ENCODE results near the gene PDE9A.

PDE9A gene

GRCh38 chr21:42756580-42757250 is 103.3 kb downstream of the PDE9A start:
- no peak for TF ChIP-seq EZH2 (optimal IDR thresholded peaks at IDR 0.05; ENCODE audit: low read depth, low read length)
- TF ChIP-seq, protein P1, sequence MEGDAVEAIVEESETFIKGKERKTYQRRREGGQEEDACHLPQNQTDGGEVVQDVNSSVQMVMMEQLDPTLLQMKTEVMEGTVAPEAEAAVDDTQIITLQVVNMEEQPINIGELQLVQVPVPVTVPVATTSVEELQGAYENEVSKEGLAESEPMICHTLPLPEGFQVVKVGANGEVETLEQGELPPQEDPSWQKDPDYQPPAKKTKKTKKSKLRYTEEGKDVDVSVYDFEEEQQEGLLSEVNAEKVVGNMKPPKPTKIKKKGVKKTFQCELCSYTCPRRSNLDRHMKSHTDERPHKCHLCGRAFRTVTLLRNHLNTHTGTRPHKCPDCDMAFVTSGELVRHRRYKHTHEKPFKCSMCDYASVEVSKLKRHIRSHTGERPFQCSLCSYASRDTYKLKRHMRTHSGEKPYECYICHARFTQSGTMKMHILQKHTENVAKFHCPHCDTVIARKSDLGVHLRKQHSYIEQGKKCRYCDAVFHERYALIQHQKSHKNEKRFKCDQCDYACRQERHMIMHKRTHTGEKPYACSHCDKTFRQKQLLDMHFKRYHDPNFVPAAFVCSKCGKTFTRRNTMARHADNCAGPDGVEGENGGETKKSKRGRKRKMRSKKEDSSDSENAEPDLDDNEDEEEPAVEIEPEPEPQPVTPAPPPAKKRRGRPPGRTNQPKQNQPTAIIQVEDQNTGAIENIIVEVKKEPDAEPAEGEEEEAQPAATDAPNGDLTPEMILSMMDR (IDR thresholded peaks at IDR 0.05; ENCODE audit: low read length) = no peak
- no peak for TF ChIP-seq EZH2phosphoT487 (IDR thresholded peaks at IDR 0.05; ENCODE audit: low read length)
- no peak overlapping the region for H3K27ac ChIP-seq (ENCODE audit: low read length)
- H4K20me1 ChIP-seq (ENCODE audit: insufficient read depth, low read length) = no peaks in the 10 kb centered on the region
- no peak for DNase-seq
- H3K9ac ChIP-seq (ENCODE audit: low read length) = no peak overlapping the region
- no peaks in the 10 kb centered on the region for H3F3A ChIP-seq (ENCODE audit: insufficient read depth, low read length)
- H3K9me2 ChIP-seq (replicated peaks; ENCODE audit: insufficient read depth, low read length) = no peaks in the 10 kb centered on the region
- H3K4me1 ChIP-seq (ENCODE audit: low read length) = no peaks in the 10 kb centered on the region
- no peaks in the 10 kb centered on the region for H3K9me3 ChIP-seq (replicated peaks; ENCODE audit: insufficient read depth, low read length)
- H3K27me3 ChIP-seq (replicated peaks; ENCODE audit: insufficient read depth, low read length) = peaks cover 100% of the 10 kb centered on the region
- no peak overlapping the region for H3K4me2 ChIP-seq (ENCODE audit: low read depth, low read length)
- no peaks in the 10 kb centered on the region for H3K79me2 ChIP-seq (ENCODE audit: low read length)
- H2AFZ ChIP-seq (ENCODE audit: low read length) = no peak overlapping the region
- H3K4me3 ChIP-seq (ENCODE audit: low read length) = no peak overlapping the region
- H3K36me3 ChIP-seq (replicated peaks; ENCODE audit: insufficient read depth, low read length) = no peaks in the 10 kb centered on the region

- Histone ChIP-seq H3K4me2 (ENCODE audit: low read depth, low read length) (no peak overlapping the region), H3F3A (ENCODE audit: insufficient read depth, low read length) (no peaks in the 10 kb centered on the region), H3K9ac (ENCODE audit: low read length) (no peak overlapping the region), H3K4me3 (ENCODE audit: low read length) (no peak overlapping the region), H3K9me2 (replicated peaks; ENCODE audit: insufficient read depth, low read length) (no peaks in the 10 kb centered on the region), H3K9me3 (replicated peaks; ENCODE audit: insufficient read depth, low read length) (no peaks in the 10 kb centered on the region), H3K4me1 (ENCODE audit: low read length) (no peaks in the 10 kb centered on the region), H2AFZ (ENCODE audit: low read length) (no peak overlapping the region), H3K27me3 (replicated peaks; ENCODE audit: insufficient read depth, low read length) (peaks cover 100% of the 10 kb centered on the region), H3K27ac (ENCODE audit: low read length) (no peak overlapping the region), H4K20me1 (ENCODE audit: insufficient read depth, low read length) (no peaks in the 10 kb centered on the region), H3K36me3 (replicated peaks; ENCODE audit: insufficient read depth, low read length) (no peaks in the 10 kb centered on the region), H3K79me2 (ENCODE audit: low read length) (no peaks in the 10 kb centered on the region)
- TF ChIP-seq, protein P1 (IDR thresholded peaks at IDR 0.05; ENCODE audit: low read length) = no peak
- TF ChIP-seq EZH2 (optimal IDR thresholded peaks at IDR 0.05; ENCODE audit: low read depth, low read length) = no peak
- no peak for TF ChIP-seq EZH2phosphoT487 (IDR thresholded peaks at IDR 0.05; ENCODE audit: low read length)
- DNase-seq = no peak
Measured at GRCh38 chr21:42757422-42757821, 104.0 kb downstream of the PDE9A start.

- no peak for DNase-seq
- no peaks in the 10 kb centered on the region for H3K9me2 ChIP-seq (replicated peaks; ENCODE audit: insufficient read depth, low read length)
- H2AFZ ChIP-seq (ENCODE audit: low read length) = no peak overlapping the region
- TF ChIP-seq EZH2 (optimal IDR thresholded peaks at IDR 0.05; ENCODE audit: low read depth, low read length) = peak; percentile 70
- TF ChIP-seq, protein P1 (IDR thresholded peaks at IDR 0.05; ENCODE audit: low read length) = no peak
- no peak overlapping the region for H3K4me2 ChIP-seq (ENCODE audit: low read depth, low read length)
- H3K27ac ChIP-seq (ENCODE audit: low read length) = no peak overlapping the region
- no peak overlapping the region for H3K4me3 ChIP-seq (ENCODE audit: low read length)
- no peaks in the 10 kb centered on the region for H3K36me3 ChIP-seq (replicated peaks; ENCODE audit: insufficient read depth, low read length)
- H3F3A ChIP-seq (ENCODE audit: insufficient read depth, low read length) = no peaks in the 10 kb centered on the region
- H4K20me1 ChIP-seq (ENCODE audit: insufficient read depth, low read length) = no peaks in the 10 kb centered on the region
- H3K9me3 ChIP-seq (replicated peaks; ENCODE audit: insufficient read depth, low read length) = no peaks in the 10 kb centered on the region
- H3K27me3 ChIP-seq (replicated peaks; ENCODE audit: insufficient read depth, low read length) = peaks cover 100% of the 10 kb centered on the region
- no peaks in the 10 kb centered on the region for H3K79me2 ChIP-seq (ENCODE audit: low read length)
- no peaks in the 10 kb centered on the region for H3K4me1 ChIP-seq (ENCODE audit: low read length)
- no peak overlapping the region for H3K9ac ChIP-seq (ENCODE audit: low read length)
Measured at GRCh38 chr21:42757826-42758655, 104.6 kb downstream of the PDE9A start.
